ENCODE measurements around the gene PTRH1.

The PTRH1 gene

GRCh38 chr9:127730799-127731410 lies 15.4 kb upstream of the PTRH1 start:
- Mint-ChIP-seq H3K27me3 (no peaks in the 10 kb centered on the region), H3K36me3 (no peaks in the 10 kb centered on the region), H3K9me3 (ENCODE audit: low read depth) (no peaks in the 10 kb centered on the region), H3K27ac (no peak overlapping the region), H3K4me1 (ENCODE audit: low read depth) (peaks cover 15% of the 10 kb centered on the region), H3K4me3 (no peak overlapping the region)

- Mint-ChIP-seq H3K4me3 (no peak overlapping the region), H3K27ac (no peak overlapping the region), H3K9me3 (ENCODE audit: low read depth) (no peaks in the 10 kb centered on the region), H3K27me3 (no peaks in the 10 kb centered on the region), H3K4me1 (ENCODE audit: low read depth) (peaks cover 10% of the 10 kb centered on the region), H3K36me3 (no peaks in the 10 kb centered on the region)
These were observed 14.8 kb upstream of the PTRH1 start for GRCh38 chr9:127730262-127730661.

- no peak overlapping the region for H3K27ac Mint-ChIP-seq
These were observed 14.2 kb upstream of the PTRH1 start for GRCh38 chr9:127729522-127730256.

GRCh38 chr9:127728808-127729207 lies 13.3 kb upstream of the PTRH1 start:
- no peak overlapping the region for H3K4me3 Mint-ChIP-seq
- H3K9me3 Mint-ChIP-seq (ENCODE audit: low read depth) = no peaks in the 10 kb centered on the region
- H3K27me3 Mint-ChIP-seq = no peaks in the 10 kb centered on the region
- H3K36me3 Mint-ChIP-seq = no peaks in the 10 kb centered on the region
- H3K4me1 Mint-ChIP-seq (ENCODE audit: low read depth) = peaks cover 4% of the 10 kb centered on the region
- H3K27ac Mint-ChIP-seq = no peak overlapping the region

More at GRCh38 chr9:127729522-127730256, 14.2 kb upstream of the PTRH1 start:
- Mint-ChIP-seq H3K4me3 (no peak overlapping the region), H3K27me3 (no peaks in the 10 kb centered on the region), H3K4me1 (ENCODE audit: low read depth) (peaks cover 9% of the 10 kb centered on the region), H3K9me3 (ENCODE audit: low read depth) (no peaks in the 10 kb centered on the region), H3K36me3 (no peaks in the 10 kb centered on the region)

- H3K4me3 Mint-ChIP-seq = no peak overlapping the region
- H3K4me1 Mint-ChIP-seq (ENCODE audit: low read depth) = peaks cover 2% of the 10 kb centered on the region
- no peaks in the 10 kb centered on the region for H3K36me3 Mint-ChIP-seq
- H3K9me3 Mint-ChIP-seq (ENCODE audit: low read depth) = no peaks in the 10 kb centered on the region
- no peaks in the 10 kb centered on the region for H3K27me3 Mint-ChIP-seq
- H3K27ac Mint-ChIP-seq = no peak overlapping the region
These were observed 11.4 kb upstream of the PTRH1 start for GRCh38 chr9:127726871-127727270.

GRCh38 chr9:127724012-127724411 lies 8.5 kb upstream of the PTRH1 start:
- Mint-ChIP-seq H3K4me3 (no peak overlapping the region), H3K36me3 (no peaks in the 10 kb centered on the region), H3K4me1 (ENCODE audit: low read depth) (peaks cover 24% of the 10 kb centered on the region), H3K27ac (no peak overlapping the region), H3K27me3 (no peaks in the 10 kb centered on the region), H3K9me3 (ENCODE audit: low read depth) (no peaks in the 10 kb centered on the region)

GRCh38 chr9:127723444-127723843 lies 8.0 kb upstream of the PTRH1 start:
- Mint-ChIP-seq H3K27me3 (no peaks in the 10 kb centered on the region), H3K4me3 (no peak overlapping the region), H3K27ac (no peak overlapping the region), H3K4me1 (ENCODE audit: low read depth) (peaks cover 24% of the 10 kb centered on the region), H3K36me3 (no peaks in the 10 kb centered on the region), H3K9me3 (ENCODE audit: low read depth) (no peaks in the 10 kb centered on the region)

- no peak overlapping the region for H3K4me3 Mint-ChIP-seq
- H3K36me3 Mint-ChIP-seq = no peaks in the 10 kb centered on the region
- no peaks in the 10 kb centered on the region for H3K27me3 Mint-ChIP-seq
- H3K4me1 Mint-ChIP-seq (ENCODE audit: low read depth) = peaks cover 24% of the 10 kb centered on the region
- H3K9me3 Mint-ChIP-seq (ENCODE audit: low read depth) = no peaks in the 10 kb centered on the region
- H3K27ac Mint-ChIP-seq = no peak overlapping the region
These were observed 7.5 kb upstream of the PTRH1 start for GRCh38 chr9:127723013-127723412.

GRCh38 chr9:127722055-127722745 lies 6.7 kb upstream of the PTRH1 start:
- Mint-ChIP-seq H3K4me3 (no peak overlapping the region), H3K36me3 (no peaks in the 10 kb centered on the region), H3K4me1 (ENCODE audit: low read depth) (peaks cover 24% of the 10 kb centered on the region), H3K9me3 (ENCODE audit: low read depth) (no peaks in the 10 kb centered on the region), H3K27ac (no peak overlapping the region), H3K27me3 (no peaks in the 10 kb centered on the region)

- Mint-ChIP-seq H3K27ac (peak overlapping the region; percentile 61), H3K36me3 (no peaks in the 10 kb centered on the region), H3K4me1 (ENCODE audit: low read depth) (peaks cover 24% of the 10 kb centered on the region), H3K4me3 (peak overlapping the region; percentile 35), H3K27me3 (no peaks in the 10 kb centered on the region), H3K9me3 (ENCODE audit: low read depth) (no peaks in the 10 kb centered on the region)
These were observed 5.9 kb upstream of the PTRH1 start for GRCh38 chr9:127721391-127721821.

- H3K4me1 Mint-ChIP-seq (ENCODE audit: low read depth) = peaks cover 30% of the 10 kb centered on the region
- peak overlapping the region; percentile 79 for H3K27ac Mint-ChIP-seq
- H3K27me3 Mint-ChIP-seq = no peaks in the 10 kb centered on the region
- peak overlapping the region; percentile 35 for H3K4me3 Mint-ChIP-seq
- H3K36me3 Mint-ChIP-seq = no peaks in the 10 kb centered on the region
- no peaks in the 10 kb centered on the region for H3K9me3 Mint-ChIP-seq (ENCODE audit: low read depth)
These were observed 5.4 kb upstream of the PTRH1 start for GRCh38 chr9:127720865-127721227.

GRCh38 chr9:127720031-127720864 lies 4.8 kb upstream of the PTRH1 start:
- H3K9me3 Mint-ChIP-seq (ENCODE audit: low read depth) = no peaks in the 10 kb centered on the region
- H3K27ac Mint-ChIP-seq = peak overlapping the region; percentile 90
- peak overlapping the region; percentile 11 for H3K4me3 Mint-ChIP-seq
- no peaks in the 10 kb centered on the region for H3K27me3 Mint-ChIP-seq
- no peaks in the 10 kb centered on the region for H3K36me3 Mint-ChIP-seq
- H3K4me1 Mint-ChIP-seq (ENCODE audit: low read depth) = peaks cover 33% of the 10 kb centered on the region

- no peak overlapping the region for H3K4me3 Mint-ChIP-seq
- H3K4me1 Mint-ChIP-seq (ENCODE audit: low read depth) = peaks cover 37% of the 10 kb centered on the region
- no peaks in the 10 kb centered on the region for H3K36me3 Mint-ChIP-seq
- no peaks in the 10 kb centered on the region for H3K9me3 Mint-ChIP-seq (ENCODE audit: low read depth)
- no peak overlapping the region for H3K27ac Mint-ChIP-seq
- H3K27me3 Mint-ChIP-seq = no peaks in the 10 kb centered on the region
These were observed 2.3 kb upstream of the PTRH1 start for GRCh38 chr9:127717766-127718165.

- peaks cover 42% of the 10 kb centered on the region for H3K4me1 Mint-ChIP-seq (ENCODE audit: low read depth)
- peak overlapping the region; percentile 100 for H3K4me3 Mint-ChIP-seq
- peak overlapping the region; percentile 98 for H3K27ac Mint-ChIP-seq
- no peaks in the 10 kb centered on the region for H3K36me3 Mint-ChIP-seq
- H3K9me3 Mint-ChIP-seq (ENCODE audit: low read depth) = no peaks in the 10 kb centered on the region
- no peaks in the 10 kb centered on the region for H3K27me3 Mint-ChIP-seq
These were observed 949 bp upstream of the PTRH1 start for GRCh38 chr9:127716412-127716811.
